ENCODE results near the gene CD79B.
A peak's percentile ranks its signal among the peaks of the same experiment; 100 is the strongest.
"Not testable (repeated sequence)": the region's sequence is repeated elsewhere in the genome, so short reads cannot be mapped to it uniquely, and the experiment has no call there.

The CD79B gene

GRCh38 chr17:63909586-63909985, 22.5 kb downstream of the CD79B start:
- not testable (repeated sequence) for DNase-seq

- DNase-seq = not testable (repeated sequence)
These were observed 24.9 kb downstream of the CD79B start for GRCh38 chr17:63907161-63907778.

GRCh38 chr17:63904796-63905195, 27.3 kb downstream of the CD79B start:
- not testable (repeated sequence) for DNase-seq

- DNase-seq = peak; percentile 20
These were observed 28.3 kb downstream of the CD79B start for GRCh38 chr17:63903787-63904201.

GRCh38 chr17:63901971-63902370, 30.2 kb downstream of the CD79B start:
- DNase-seq = not testable (repeated sequence)

- not testable (repeated sequence) for DNase-seq
These were observed 33.0 kb downstream of the CD79B start for GRCh38 chr17:63898899-63899798.

- DNase-seq = not testable (repeated sequence)
These were observed 35.4 kb downstream of the CD79B start, which contains the start of gene CSH1 for GRCh38 chr17:63896524-63897354. CSH1 (minus strand) TSS chr17:63896574; CDS start chr17:63896511, 63 bp downstream.

GRCh38 chr17:63894821-63895220, 37.3 kb downstream of the CD79B start:
- DNase-seq = not testable (repeated sequence)

GRCh38 chr17:63894021-63894420, 38.1 kb downstream of the CD79B start:
- DNase-seq = not testable (repeated sequence)

GRCh38 chr17:63892316-63893037, 39.7 kb downstream of the CD79B start:
- not testable (repeated sequence) for DNase-seq

GRCh38 chr17:63889026-63889848, 42.9 kb downstream of the CD79B start:
- not testable (repeated sequence) for DNase-seq

- DNase-seq = not testable (repeated sequence)
These were observed 47.0 kb downstream of the CD79B start for GRCh38 chr17:63885119-63885518.

- DNase-seq = not testable (repeated sequence)
These were observed 49.5 kb downstream of the CD79B start for GRCh38 chr17:63882626-63883126.

GRCh38 chr17:63881935-63882601, 50.1 kb downstream of the CD79B start, which contains the start of gene GH2:
GH2 (minus strand) TSS chr17:63881944; CDS start chr17:63881801, 143 bp downstream.
- DNase-seq = peak; percentile 52

GRCh38 chr17:63881337-63881736, 50.8 kb downstream of the CD79B start:
- DNase-seq = not testable (repeated sequence)

GRCh38 chr17:63880706-63881105, 51.4 kb downstream of the CD79B start:
- no peak for DNase-seq
